HG02588 (cell line): ENCODE measurements around the gene RNASE4.
"Not testable (repeated sequence)": the region's sequence is repeated elsewhere in the genome, so short reads cannot be mapped to it uniquely, and the experiment has no call there.

ENCODE experiments used
- ATAC-seq: cut with Tn5 transposase; IDR thresholded peaks from one replicate; pipeline ENCODE4 v1.9.1; 2021; ENCODE audit warnings: mild to moderate bottlenecking, moderate library complexity; ENCODE audit not compliant: unreplicated experiment

Gene RNASE4

GRCh38 chr14:20683891-20684661 is at the start of gene RNASE4:
RNASE4 (plus strand) TSS chr14:20684560; CDS start chr14:20699372, 14,812 bp downstream.
- peak; percentile 25 for ATAC-seq

- no peak for ATAC-seq
These were observed 42.8 kb upstream of the RNASE4 start, which contains the start of gene OR6S1 for GRCh38 chr14:20641591-20641990. OR6S1 (minus strand) TSS chr14:20641691; CDS start chr14:20641691, 0 bp downstream.

GRCh38 chr14:20642182-20642581 is 42.2 kb upstream of the RNASE4 start:
- ATAC-seq: no peak

GRCh38 chr14:20642755-20643154 is 41.6 kb upstream of the RNASE4 start:
- ATAC-seq: not testable (repeated sequence)

GRCh38 chr14:20644520-20644919 is 39.8 kb upstream of the RNASE4 start:
- ATAC-seq: no peak

- no peak for ATAC-seq
These were observed 38.9 kb upstream of the RNASE4 start for GRCh38 chr14:20645481-20645880.

GRCh38 chr14:20652996-20653975 is 31.1 kb upstream of the RNASE4 start:
- ATAC-seq: no peak

- ATAC-seq: no peak
These were observed 28.5 kb upstream of the RNASE4 start for GRCh38 chr14:20655851-20656250.

- ATAC-seq: no peak
These were observed 28.1 kb upstream of the RNASE4 start for GRCh38 chr14:20656274-20656673.

- ATAC-seq: no peak
These were observed 26.8 kb upstream of the RNASE4 start for GRCh38 chr14:20657216-20658211.

- no peak for ATAC-seq
These were observed 26.1 kb upstream of the RNASE4 start for GRCh38 chr14:20658246-20658645.

GRCh38 chr14:20659336-20659735 is 25.0 kb upstream of the RNASE4 start:
- ATAC-seq: no peak

GRCh38 chr14:20659813-20660395 is 24.5 kb upstream of the RNASE4 start:
- no peak for ATAC-seq

GRCh38 chr14:20661197-20661596 is 23.2 kb upstream of the RNASE4 start:
- no peak for ATAC-seq

- no peak for ATAC-seq
These were observed 21.2 kb upstream of the RNASE4 start for GRCh38 chr14:20662968-20663732.

- ATAC-seq: not testable (repeated sequence)
These were observed 17.9 kb upstream of the RNASE4 start for GRCh38 chr14:20666400-20666961.

- ATAC-seq: peak; percentile 82
These were observed 16.4 kb upstream of the RNASE4 start for GRCh38 chr14:20667957-20668356.

GRCh38 chr14:20668969-20669368 is 15.4 kb upstream of the RNASE4 start:
- ATAC-seq: no peak
